Suprapubic skin (tissue), 4 donors: ENCODE data around the gene CD40LG.

Experiments
- EP300 ChIP-seq: sonication (generic); formaldehyde crosslinking; IDR thresholded peaks from one replicate; pipeline ENCODE4 v1.6.1; 2017; ENCODE audit warnings: antibody characterized with exemption
- POLR2A ChIP-seq, 2 donors: fragments of 450-650 bp; IDR thresholded peaks; one replicate each; pipeline ENCODE4 v1.6.1; 2017; ENCODE audit warnings: antibody characterized with exemption in 2 of 2, mild to moderate bottlenecking in 2 of 2, moderate library complexity in 2 of 2
- POLR2AphosphoS5 ChIP-seq, 3 donors: sonication (generic); formaldehyde crosslinking; IDR thresholded peaks; one replicate each; pipeline ENCODE4 v1.6.1; 2017; ENCODE audit warnings: antibody characterized with exemption in 3 of 3
- TF ChIP-seq, protein P1 (sequence below), 2 donors: fragments of 200-600 bp in 1 of 2; fragments of 450-650 bp in 1 of 2; sonication (generic) in 1 of 2; IDR thresholded peaks; one replicate each; pipeline ENCODE4 v1.5.1; 2016 to 2019; ENCODE audit warnings: antibody characterized with exemption in 2 of 2, mild to moderate bottlenecking in 1 of 2, moderate library complexity in 1 of 2

GRCh38 chrX:136665258-136665900, 17.4 kb downstream of the CD40LG start:
- TF ChIP-seq EP300 (no peak), POLR2AphosphoS5 (IDR thresholded peaks at IDR 0.05) (no peak), POLR2A (IDR thresholded peaks at IDR 0.05) (no peak)
- TF ChIP-seq, protein P1, sequence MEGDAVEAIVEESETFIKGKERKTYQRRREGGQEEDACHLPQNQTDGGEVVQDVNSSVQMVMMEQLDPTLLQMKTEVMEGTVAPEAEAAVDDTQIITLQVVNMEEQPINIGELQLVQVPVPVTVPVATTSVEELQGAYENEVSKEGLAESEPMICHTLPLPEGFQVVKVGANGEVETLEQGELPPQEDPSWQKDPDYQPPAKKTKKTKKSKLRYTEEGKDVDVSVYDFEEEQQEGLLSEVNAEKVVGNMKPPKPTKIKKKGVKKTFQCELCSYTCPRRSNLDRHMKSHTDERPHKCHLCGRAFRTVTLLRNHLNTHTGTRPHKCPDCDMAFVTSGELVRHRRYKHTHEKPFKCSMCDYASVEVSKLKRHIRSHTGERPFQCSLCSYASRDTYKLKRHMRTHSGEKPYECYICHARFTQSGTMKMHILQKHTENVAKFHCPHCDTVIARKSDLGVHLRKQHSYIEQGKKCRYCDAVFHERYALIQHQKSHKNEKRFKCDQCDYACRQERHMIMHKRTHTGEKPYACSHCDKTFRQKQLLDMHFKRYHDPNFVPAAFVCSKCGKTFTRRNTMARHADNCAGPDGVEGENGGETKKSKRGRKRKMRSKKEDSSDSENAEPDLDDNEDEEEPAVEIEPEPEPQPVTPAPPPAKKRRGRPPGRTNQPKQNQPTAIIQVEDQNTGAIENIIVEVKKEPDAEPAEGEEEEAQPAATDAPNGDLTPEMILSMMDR (IDR thresholded peaks at IDR 0.05), result no peak
